GM12878 (cell line): ENCODE data around the gene IPPK. TPM values are rescaled to one million over a fixed set of nuclear protein-coding genes. Genes with fewer than 3 reads are reported as not detected.

Experiments used
- ATAC-seq: fragments of 200-7000 bp; cut with Tn5 transposase; 3 replicates; pipeline ENCODE4 v1.9.1; 2020; ENCODE audit warnings: mild to moderate bottlenecking, moderate library complexity
- BruUV-seq: library from RNA; stranded (reverse); fragments of 400-500 nt; replicated peaks from 2 replicates; lab custom pipeline; 2021; lab: Mats Ljungman, UMichigan
- CTCF ChIA-PET: fragments of 300-600 bp; sonication (Branson Sonifier 250); formaldehyde crosslinking; extraction: SDS; loops from one replicate; lab custom pipeline; 2021; ENCODE audit warnings: inconsistent platforms; lab: Yijun Ruan, JAX
- POLR2A ChIA-PET: fragments of 350-600 bp; formaldehyde crosslinking; extraction: SDS; loops from one replicate; lab custom pipeline; 2021; ENCODE audit warnings: inconsistent platforms; lab: Charles Lee
- RAD21 ChIA-PET: fragments of 300-600 bp; sonication (Branson Sonifier 250); formaldehyde crosslinking; loops from one replicate; lab custom pipeline; 2023; ENCODE audit warnings: antibody characterized with exemption; ENCODE audit not compliant: unreplicated experiment; lab: Charles Lee
- SMC1A ChIA-PET: fragments of 300-600 bp; sonication (Branson Sonifier 250); formaldehyde crosslinking; loops from one replicate; lab custom pipeline; 2023; ENCODE audit not compliant: unreplicated experiment, uncharacterized antibody; lab: Charles Lee
- DNase-seq: peaks from one replicate; pipeline ENCODE4 v3.0.0-alpha.2; 2011; ENCODE audit warnings: low read depth, low spot score
- FAIRE-seq: peaks from 3 replicates; lab custom pipeline; 2011; peaks lifted over from hg19 to GRCh38; lab: Jason Lieb, UNC
- H2AFZ ChIP-seq: 2 replicates; pipeline ENCODE4 v1.6.0; 2011; ENCODE audit warnings: low read depth, low read length, control low read depth; ENCODE audit not compliant: control insufficient read depth
- H3K27ac ChIP-seq: 2 replicates; pipeline ENCODE4 v1.5.1; 2011; ENCODE audit warnings: control low read depth; ENCODE audit not compliant: control insufficient read depth, insufficient read depth
- H3K27me3 ChIP-seq, 2 experiments: replicated peaks in 1 of 2; 2 replicates each; pipeline versions ENCODE4 v1.6.0 to v1.6.1; 2011; ENCODE audit warnings: low read length in 1 of 2; ENCODE audit not compliant: control insufficient read depth in 2 of 2, insufficient read depth in 2 of 2
- H3K36me3 ChIP-seq, 2 experiments: 2 replicates each; pipeline ENCODE4 v1.5.1; 2011; ENCODE audit warnings: low read length in 1 of 2; ENCODE audit not compliant: control insufficient read depth in 2 of 2, insufficient read depth in 2 of 2
- H3K4me1 ChIP-seq: 2 replicates; pipeline ENCODE4 v1.6.1; 2011; ENCODE audit warnings: mild to moderate bottlenecking, low read length, moderate library complexity, mixed read lengths; ENCODE audit not compliant: control insufficient read depth, insufficient read depth
- H3K4me2 ChIP-seq: 2 replicates; pipeline ENCODE4 v1.6.0; 2011; ENCODE audit warnings: control low read depth; ENCODE audit not compliant: control insufficient read depth, insufficient read depth
- H3K4me3 ChIP-seq: fragments of 200-600 bp; sonication (generic); 2 replicates; pipeline ENCODE4 v1.5.1; 2016
- H3K79me2 ChIP-seq: 2 replicates; pipeline ENCODE4 v1.6.0; 2011; ENCODE audit warnings: low read length; ENCODE audit not compliant: control insufficient read depth, insufficient read depth
- H3K9ac ChIP-seq: 2 replicates; pipeline ENCODE4 v1.8.0; 2011; ENCODE audit warnings: low read length, control low read depth, mixed read lengths; ENCODE audit not compliant: control insufficient read depth, insufficient read depth
- H3K9me3 ChIP-seq: replicated peaks from 3 replicates; pipeline ENCODE4 v1.5.1; 2011; ENCODE audit warnings: mild to moderate bottlenecking, low read length; ENCODE audit not compliant: control insufficient read depth, insufficient read depth
- H4K20me1 ChIP-seq: 2 replicates; pipeline ENCODE4 v1.6.0; 2011; ENCODE audit not compliant: control insufficient read depth, insufficient read depth
- BMI1 ChIP-seq: fragments of 450-650 bp; IDR thresholded peaks from 2 replicates; pipeline ENCODE4 v1.6.1; 2016; ENCODE audit warnings: mild to moderate bottlenecking, moderate library complexity, borderline replicate concordance
- BRCA1 ChIP-seq: IDR thresholded peaks from 2 replicates; pipeline ENCODE4 v1.6.1; 2011; ENCODE audit warnings: low read depth, low read length, improper control_type of control experiment
- CBFB ChIP-seq: IDR thresholded peaks from 2 replicates; pipeline ENCODE4 v1.6.1; 2016; ENCODE audit warnings: antibody characterized with exemption, low read depth
- CEBPZ ChIP-seq: fragments of 150-350 bp; IDR thresholded peaks from 2 replicates; pipeline ENCODE4 v1.6.1; 2016; ENCODE audit warnings: low read depth, low read length
- CREM ChIP-seq: IDR thresholded peaks from 2 replicates; pipeline ENCODE4 v1.6.1; 2014; ENCODE audit warnings: antibody characterized with exemption, low read depth
- EED ChIP-seq: sonication (generic); IDR thresholded peaks from 2 replicates; pipeline ENCODE4 v1.6.1; 2016; ENCODE audit warnings: antibody characterized with exemption, low read depth
- ESRRA ChIP-seq: IDR thresholded peaks from 2 replicates; pipeline ENCODE4 v1.6.1; 2012; ENCODE audit warnings: mild to moderate bottlenecking, low read length, improper control_type of control experiment
- EZH2 ChIP-seq: IDR thresholded peaks from 2 replicates; pipeline ENCODE4 v1.6.1; 2012; ENCODE audit warnings: low read depth, mild to moderate bottlenecking, control low read depth, inconsistent platforms, low read length, borderline replicate concordance; ENCODE audit not compliant: control insufficient read depth
- IKZF2 ChIP-seq, 2 experiments: fragments of 450-650 bp; IDR thresholded peaks; 2 replicates each; pipeline ENCODE4 v1.6.1; 2017; ENCODE audit warnings: mild to moderate bottlenecking in 2 of 2, moderate library complexity in 2 of 2
- LARP7 ChIP-seq: fragments of 450-650 bp; IDR thresholded peaks from 2 replicates; pipeline ENCODE4 v1.6.1; 2017; ENCODE audit warnings: mild to moderate bottlenecking
- SMC3 ChIP-seq: IDR thresholded peaks from 2 replicates; pipeline ENCODE4 v1.6.1; 2011; ENCODE audit warnings: low read length, improper control_type of control experiment, borderline replicate concordance
- SP1 ChIP-seq: IDR thresholded peaks from one replicate; pipeline ENCODE4 v1.6.1; 2011; ENCODE audit warnings: low read depth, low read length
- TARDBP ChIP-seq: IDR thresholded peaks from 2 replicates; pipeline ENCODE4 v1.6.1; 2016; ENCODE audit warnings: borderline replicate concordance
- ZNF274 ChIP-seq: IDR thresholded peaks from one replicate; pipeline ENCODE4 v1.8.0; 2011; ENCODE audit not compliant: insufficient read length, insufficient read depth
- WGBS: methylation state at CpG from one replicate; pipeline ENCODE4 v1.1.6; 2016; ENCODE audit warnings: low lambda C conversion rate; ENCODE audit not compliant: insufficient replicate concordance, insufficient coverage; ENCODE audit errors: missing lambda C conversion rate; 5-methylcytosine and 5-hydroxymethylcytosine counted together
- in situ Hi-C: fragments of 300-500 bp; cut with MboI; formaldehyde crosslinking; loops from 9 replicates; pipeline ENCODE4 v1.14.3; 2018; ENCODE audit warnings: mixed read lengths
- intact Hi-C: fragments of 100-400 bp; cut with micrococcal nuclease; formaldehyde crosslinking; loops from one replicate; pipeline ENCODE4 v1.14.2; 2022; ENCODE audit not compliant: unreplicated experiment
- polyA plus RNA-seq, 11 experiments: library from polyadenylated mRNA; depleted of rRNA in 4 of 11; unstranded in 6 of 11; stranded (reverse) in 5 of 11; fragments of >200 nt; fragmentation: Nextera tagmentation in 4 of 11; fragmentation: Illumina TruSeq in 1 of 11; extraction: Ambion mirVana in 4 of 11; extraction: Trizol in 1 of 11; gene quantifications; 1 replicate in 1 of 11; 2 replicates in 10 of 11; pipeline versions ENCODE4 v1.2.1 to v1.2.3, GENCODE V29; 2011 to 2016; ENCODE audit warnings: inconsistent platforms in 2 of 11, missing spikeins in 2 of 11, low read depth in 1 of 11
- total RNA-seq, 4 experiments: library from RNA; depleted of rRNA in 3 of 4; stranded (reverse); fragments of >200 nt in 3 of 4; fragmentation: Illumina TruSeq in 1 of 4; extraction: Trizol in 1 of 4; gene quantifications; 2 replicates each; pipeline versions ENCODE4 v1.2.1 to v1.2.3, GENCODE V29; 2013 to 2021

Gene IPPK
- total and polyA plus RNA-seq, 10 of the 15 experiments (the other 5 are each of a cell fraction or from before 2014, with no cell fraction given): 2.1 to 22.1 (median 11.4) TPM

DNA sequence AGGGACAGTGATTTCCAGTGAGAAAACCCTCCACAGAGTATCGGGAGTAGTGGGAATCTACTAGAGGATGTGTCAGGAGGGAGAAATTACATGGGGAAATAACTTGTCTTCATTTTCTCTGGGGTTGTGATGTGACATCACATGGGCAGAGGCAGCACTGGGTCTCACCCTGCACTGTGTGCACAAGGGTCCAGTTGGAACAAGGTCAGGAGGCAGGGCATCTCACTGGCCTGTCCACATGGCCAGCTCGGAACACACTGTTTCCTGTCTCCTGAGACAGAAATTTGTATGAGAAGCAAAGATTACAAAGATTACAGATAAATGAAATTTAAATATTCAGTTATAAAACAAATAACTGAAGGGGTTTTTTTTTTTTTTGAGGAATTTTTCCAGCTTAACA is 71.5 kb downstream of the IPPK start:
- ChIA-PET POLR2A (no interaction called here), RAD21 (no interaction called here), CTCF (interaction anchor here (0.6 to 0.7 kb wide), 2 partner anchors 14 to 15 kb away, joined by 3 to 6 read pairs; no protein-coding TSS in a partner anchor), SMC1A (no interaction called here)
- intact Hi-C loops: no loop called here
- ATAC-seq: no peak
- H3K79me2 ChIP-seq: no peaks in the 10 kb centered on the region
- TF ChIP-seq LARP7: no peak
- TF ChIP-seq CBFB: no peak
- no peak for TF ChIP-seq CEBPZ
- TF ChIP-seq EED: no peak
- no peak for TF ChIP-seq EZH2
- no peak for TF ChIP-seq IKZF2 (IDR thresholded peaks at IDR 0.05)
- TF ChIP-seq TARDBP: no peak
- no peak for TF ChIP-seq ZNF274
- TF ChIP-seq SP1: no peak
- TF ChIP-seq ESRRA: no peak
- no peak for TF ChIP-seq SMC3
- no peak for TF ChIP-seq CREM
- no peak for TF ChIP-seq BRCA1
- no peak for TF ChIP-seq BMI1
- H3K4me3 ChIP-seq: no peak overlapping the region
- no peak overlapping the region for H3K27ac ChIP-seq
- H3K36me3 ChIP-seq: no peaks in the 10 kb centered on the region
- H3K4me2 ChIP-seq: no peak overlapping the region
- no peaks in the 10 kb centered on the region for H4K20me1 ChIP-seq
- no peaks in the 10 kb centered on the region for H3K9me3 ChIP-seq
- H3K4me1 ChIP-seq: no peaks in the 10 kb centered on the region
- in situ Hi-C loops: no loop called here
- H3K27me3 ChIP-seq: no peaks in the 10 kb centered on the region
- FAIRE-seq: no peak
- DNase-seq: no peak
- no peak overlapping the region for H3K9ac ChIP-seq
- 100% methylated on average over 2 of the region's 2 CpGs for WGBS
- no peak overlapping the region for H2AFZ ChIP-seq
- no TSS peak for BruUV-seq
